Spleen (tissue), 11 donors: ENCODE data around the gene TMEM164. TPM values are rescaled to one million over a fixed set of nuclear protein-coding genes. Genes with fewer than 3 reads are reported as not detected.
A peak's percentile ranks its signal among the peaks of the same experiment; 100 is the strongest.

Experiments used
- DNase-seq: peaks from one replicate; pipeline ENCODE4 v3.0.0-alpha.2; 2020
- H3K27ac ChIP-seq, 8 donors: fragments of 200-600 bp; sonication (generic) in 7 of 8; 1 replicate in 4 of 8; 2 replicates in 4 of 8; pipeline versions ENCODE4 v1.5.0 to v1.8.0; 2016 to 2021; ENCODE audit warnings: inconsistent platforms in 4 of 8, mild to moderate bottlenecking in 4 of 8, moderate library complexity in 1 of 8
- H3K27me3 ChIP-seq, 7 donors: fragments of 200-600 bp; sonication (generic) in 6 of 7; replicated peaks in 1 of 7; 1 replicate in 4 of 7; 2 replicates in 3 of 7; pipeline versions ENCODE4 v1.5.0 to v1.8.0; 2016 to 2021; ENCODE audit warnings: inconsistent platforms in 3 of 7, mild to moderate bottlenecking in 1 of 7
- H3K36me3 ChIP-seq, 6 donors: fragments of 200-600 bp; sonication (generic) in 5 of 6; 1 replicate in 4 of 6; 2 replicates in 2 of 6; pipeline versions ENCODE4 v1.5.0 to v1.8.0; 2016 to 2021; ENCODE audit warnings: inconsistent platforms in 2 of 6
- H3K4me1 ChIP-seq, 6 donors: fragments of 200-600 bp; sonication (generic) in 5 of 6; 1 replicate in 3 of 6; 2 replicates in 3 of 6; pipeline versions ENCODE4 v1.5.0 to v1.8.0; 2016 to 2021; ENCODE audit warnings: inconsistent platforms in 3 of 6
- H3K4me3 ChIP-seq, 8 donors: fragments of 200-600 bp; sonication (generic) in 7 of 8; 1 replicate in 4 of 8; 2 replicates in 4 of 8; pipeline versions ENCODE4 v1.5.0 to v1.8.0; 2016 to 2021; ENCODE audit warnings: inconsistent platforms in 4 of 8, mild to moderate bottlenecking in 4 of 8, moderate library complexity in 2 of 8
- H3K9me3 ChIP-seq, 8 donors: fragments of 200-600 bp; sonication (generic) in 7 of 8; 1 replicate in 4 of 8; 2 replicates in 4 of 8; pipeline versions ENCODE4 v1.5.0 to v1.8.0; 2016 to 2021; ENCODE audit warnings: inconsistent platforms in 4 of 8
- CTCF ChIP-seq, 11 experiments: fragments of 200-600 bp in 7 of 11; fragments of 450-650 bp in 4 of 11; sonication (generic) in 4 of 11; IDR thresholded peaks in 8 of 11; conservative IDR thresholded peaks in 3 of 11; 1 replicate in 7 of 11; 2 replicates in 4 of 11; pipeline versions ENCODE4 v1.4.0 to v1.8.0; 2016 to 2021; ENCODE audit warnings: antibody characterized with exemption in 11 of 11, inconsistent platforms in 4 of 11, mild to moderate bottlenecking in 1 of 11
- POLR2A ChIP-seq, 3 donors: fragments of 450-650 bp; IDR thresholded peaks; one replicate each; pipeline ENCODE4 v1.5.1; 2017; ENCODE audit warnings: antibody characterized with exemption in 3 of 3, mild to moderate bottlenecking in 1 of 3
- POLR2AphosphoS5 ChIP-seq, 3 donors: sonication (generic); formaldehyde crosslinking; IDR thresholded peaks; one replicate each; pipeline ENCODE4 v1.5.1; 2017; ENCODE audit warnings: antibody characterized with exemption in 3 of 3
- WGBS, 5 donors: extraction: QIAGEN DNeasy Blood & Tissue Kit in 3 of 5; methylation state at CpG; one replicate each; pipeline versions ENCODE4 v1.1.5 to v1.1.7; 2013 to 2018; 5-methylcytosine and 5-hydroxymethylcytosine counted together
- intact Hi-C: fragments of 100-400 bp; cut with DNase I; formaldehyde crosslinking; loops from one replicate; pipeline ENCODE4 v1.15.0; 2023; ENCODE audit warnings: low total_unique reads
- polyA plus RNA-seq, 3 donors: library from polyadenylated mRNA; stranded (reverse); fragments of 200-250 nt; gene quantifications; one replicate each; pipeline ENCODE4 v1.2.1, GENCODE V29; 2013
- total RNA-seq, 7 donors: library from RNA; depleted of rRNA in 3 of 7; stranded (reverse); fragments of >200 nt in 3 of 7; fragmentation: NEBNext Ultra II Directional in 4 of 7; extraction: Animal tissue kit (Norgen Biotek cat#: 25700) in 4 of 7; gene quantifications; one replicate each; pipeline versions ENCODE4 v1.1.0 to v1.2.1, GENCODE V29; 2016 to 2021
- donor health status: healthy with polysubstance abuse.
- donor health status: DM: no; HTN: no; CAD: no; lungs with moderate emphysema.
- donor health status: DM: no; HTN: no; CAD: no.
- donor health status: Bipolar disorder and iron deficiency.
- donor health status: healthy.
- donor health status: DM: no; HTN: no; CAD: no.
- donor health status: DM: yes; HTN: yes; CAD: no.

Gene TMEM164
- total and polyA plus RNA-seq, 10 donors: 3.9 to 29.7 (median 24.3) TPM

GRCh38 chrX:110104078-110104477 is 101.2 kb downstream of the TMEM164 start:
- no peak for TF ChIP-seq POLR2A (IDR thresholded peaks at IDR 0.05)
- TF ChIP-seq POLR2AphosphoS5 (IDR thresholded peaks at IDR 0.05): no peak
- TF ChIP-seq CTCF (IDR thresholded peaks at IDR 0.05 in 8 of 11, conservative IDR thresholded peaks at IDR 0.05 in 3 of 11): no peak
- DNase-seq: no peak
- H3K4me3 ChIP-seq: no peak overlapping the region
- H3K9me3 ChIP-seq: no peaks in the 10 kb centered on the region
- intact Hi-C loops: no loop called here
- WGBS, 5 donors: 84 to 99% (median 95%) methylated on average over 3 of the region's 3 CpGs
- H3K27ac ChIP-seq: no peak overlapping the region
- H3K27me3 ChIP-seq: no peaks in the 10 kb centered on the region
- H3K36me3 ChIP-seq: peaks cover 0 to 3% (median 0%) of the 10 kb centered on the region in 6 donors
- H3K4me1 ChIP-seq: peaks cover 0 to 8% (median 0%) of the 10 kb centered on the region in 6 donors

- WGBS, 5 donors: 39 to 71% (median 52%) methylated on average over 3 of the region's 3 CpGs
- Histone ChIP-seq H3K36me3 (peaks cover 0 to 22% (median 0%) of the 10 kb centered on the region in 6 donors), H3K4me3 (no peak overlapping the region), H3K27ac (peak overlapping the region in 4 of 8 donors; percentile 42 to 71 (median 51)), H3K27me3 (no peaks in the 10 kb centered on the region), H3K4me1 (peaks cover 0 to 8% (median 0%) of the 10 kb centered on the region in 6 donors), H3K9me3 (no peaks in the 10 kb centered on the region)
- TF ChIP-seq POLR2A (IDR thresholded peaks at IDR 0.05): no peak
- no peak for TF ChIP-seq POLR2AphosphoS5 (IDR thresholded peaks at IDR 0.05)
- no peak for TF ChIP-seq CTCF (IDR thresholded peaks at IDR 0.05 in 8 of 11, conservative IDR thresholded peaks at IDR 0.05 in 3 of 11)
- intact Hi-C loops: no loop called here
- DNase-seq: no peak
These were observed 105.5 kb downstream of the TMEM164 start for GRCh38 chrX:110108381-110108821.

DNA sequence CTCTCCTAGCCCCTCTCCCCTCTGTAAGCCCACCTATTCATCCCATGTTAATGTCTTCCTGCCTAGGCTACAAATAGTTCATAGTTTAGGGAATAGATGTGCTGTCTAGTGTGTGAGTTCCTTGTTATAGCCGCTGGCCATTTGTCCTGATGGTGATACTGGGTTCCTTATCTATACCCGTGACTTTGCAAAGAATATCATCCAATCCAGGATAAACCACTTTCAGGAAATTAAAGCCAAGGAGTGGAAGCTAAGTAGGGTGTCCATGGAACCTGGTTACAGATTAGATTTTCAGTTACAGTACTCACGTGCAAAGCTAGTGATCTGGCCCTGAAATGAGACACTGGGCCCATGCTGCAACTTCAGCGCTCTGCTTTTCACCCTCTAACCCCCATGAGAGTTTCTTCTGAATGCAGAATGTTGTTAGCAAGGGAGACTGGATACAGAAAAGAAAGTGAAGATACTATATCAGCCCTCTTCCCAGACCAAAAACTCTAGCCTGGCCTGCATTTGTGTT is 111.4 kb downstream of the TMEM164 start:
- intact Hi-C loops: no loop called here
- no peak for DNase-seq
- Histone ChIP-seq H3K36me3 (peaks cover 0 to 17% (median 0%) of the 10 kb centered on the region in 6 donors), H3K27me3 (no peaks in the 10 kb centered on the region), H3K4me1 (no peaks in the 10 kb centered on the region), H3K27ac (no peak overlapping the region), H3K9me3 (no peaks in the 10 kb centered on the region), H3K4me3 (no peak overlapping the region)
- TF ChIP-seq POLR2A (IDR thresholded peaks at IDR 0.05) (no peak), CTCF (IDR thresholded peaks at IDR 0.05 in 8 of 11, conservative IDR thresholded peaks at IDR 0.05 in 3 of 11) (no peak), POLR2AphosphoS5 (IDR thresholded peaks at IDR 0.05) (no peak)
- whole genome bisulfite sequencing, 5 donors: 74 to 97% (median 93%) methylated on average over 4 of the region's 4 CpGs

GRCh38 chrX:110116066-110116980 is 113.4 kb downstream of the TMEM164 start:
- intact Hi-C loops: no loop called here
- Histone ChIP-seq H3K27ac (no peak overlapping the region), H3K4me3 (no peak overlapping the region), H3K36me3 (no peaks in the 10 kb centered on the region), H3K9me3 (no peaks in the 10 kb centered on the region), H3K4me1 (no peaks in the 10 kb centered on the region), H3K27me3 (no peaks in the 10 kb centered on the region)
- 74 to 100% (median 93%) methylated on average over 4 of the region's 4 CpGs for WGBS, 5 donors
- TF ChIP-seq POLR2A (IDR thresholded peaks at IDR 0.05): no peak
- no peak for TF ChIP-seq POLR2AphosphoS5 (IDR thresholded peaks at IDR 0.05)
- no peak for TF ChIP-seq CTCF (IDR thresholded peaks at IDR 0.05 in 8 of 11, conservative IDR thresholded peaks at IDR 0.05 in 3 of 11)
- no peak for DNase-seq
